ENCODE data around the gene CHKA.
"Not testable (repeated sequence)": the region's sequence is repeated elsewhere in the genome, so short reads cannot be mapped to it uniquely, and the experiment has no call there.

The CHKA gene

DNA sequence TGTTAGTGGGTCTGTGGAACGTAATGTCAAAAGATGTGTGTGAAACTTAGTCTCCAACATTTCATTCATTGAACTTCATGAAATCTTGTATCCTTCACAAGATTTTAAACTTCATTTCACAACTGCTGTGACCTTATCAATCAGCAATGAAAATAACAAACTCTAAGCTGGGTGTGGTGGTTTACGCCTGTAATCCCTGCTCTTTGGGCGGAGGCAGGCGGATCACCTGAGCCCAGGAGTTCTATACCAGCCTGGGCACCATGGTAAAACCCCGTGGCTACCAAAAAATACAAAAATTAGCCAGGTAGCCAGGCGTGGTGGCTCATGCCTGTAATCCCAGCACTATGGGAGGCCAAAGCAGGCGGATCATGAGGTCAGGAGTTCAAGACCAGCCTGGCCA lies 5.1 kb downstream of the CHKA start:
- no peak for DNase-seq (ENCODE audit: low read depth in 3 of 3)

DNA sequence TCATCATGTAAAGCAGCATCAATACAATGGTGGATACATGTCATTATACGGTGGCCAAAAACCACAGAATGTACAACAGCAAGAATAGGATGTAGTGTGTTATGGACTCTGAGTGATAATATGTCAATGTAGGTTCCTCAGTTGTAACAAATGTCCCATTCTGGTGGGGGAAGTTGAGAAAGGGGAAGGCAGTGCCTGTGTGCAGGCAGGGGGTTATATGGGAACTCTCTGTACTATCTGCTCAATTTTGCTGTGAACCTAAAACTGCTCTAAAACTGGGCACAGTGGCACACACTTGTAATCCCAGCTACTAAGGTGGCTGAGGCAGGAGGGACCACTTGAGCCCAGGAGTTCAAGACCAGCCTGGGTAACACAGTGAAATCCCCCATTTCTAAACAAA lies 5.9 kb downstream of the CHKA start:
- DNase-seq (ENCODE audit: low read depth in 3 of 3) = no peak

DNA sequence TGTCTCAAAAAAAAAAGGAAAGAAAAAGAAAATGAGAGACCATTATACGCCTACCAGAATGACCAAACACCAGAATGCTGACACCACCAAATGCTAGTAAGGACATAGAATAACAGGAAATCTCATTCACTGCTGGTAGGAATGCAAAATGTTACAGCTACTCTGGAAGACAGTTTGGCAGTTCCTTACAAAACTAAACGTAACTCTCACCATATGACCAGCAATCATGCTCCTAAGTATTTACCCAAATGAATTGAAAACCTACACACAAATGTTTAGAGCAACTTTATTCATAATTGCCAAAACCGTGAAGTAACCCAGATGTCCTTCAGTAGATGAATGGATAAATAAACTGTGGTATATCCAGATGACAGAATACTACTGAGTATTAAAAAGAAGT lies 7.2 kb downstream of the CHKA start:
- no peak for DNase-seq (ENCODE audit: low read depth in 3 of 3)

DNA sequence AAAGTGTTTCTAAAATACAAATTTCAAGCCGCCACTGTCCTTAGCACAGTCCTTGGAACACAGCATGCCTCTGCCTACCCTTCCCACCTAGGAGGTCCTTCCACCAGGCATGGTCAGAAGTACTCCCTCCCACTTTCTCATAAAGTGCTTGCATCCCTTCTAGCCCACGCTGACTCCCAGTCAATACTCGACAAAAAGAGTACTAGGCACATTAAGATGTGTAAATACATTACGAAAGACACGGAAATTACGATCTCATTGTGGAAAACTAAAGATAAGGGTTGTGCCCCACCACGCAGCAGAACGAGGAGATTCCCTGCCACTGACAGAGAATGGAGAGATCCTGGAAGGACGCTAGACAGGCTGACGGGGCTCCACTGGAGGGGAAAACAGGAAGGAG lies 13.5 kb downstream of the CHKA start:
- no peak for DNase-seq (ENCODE audit: low read depth in 3 of 3)

DNA sequence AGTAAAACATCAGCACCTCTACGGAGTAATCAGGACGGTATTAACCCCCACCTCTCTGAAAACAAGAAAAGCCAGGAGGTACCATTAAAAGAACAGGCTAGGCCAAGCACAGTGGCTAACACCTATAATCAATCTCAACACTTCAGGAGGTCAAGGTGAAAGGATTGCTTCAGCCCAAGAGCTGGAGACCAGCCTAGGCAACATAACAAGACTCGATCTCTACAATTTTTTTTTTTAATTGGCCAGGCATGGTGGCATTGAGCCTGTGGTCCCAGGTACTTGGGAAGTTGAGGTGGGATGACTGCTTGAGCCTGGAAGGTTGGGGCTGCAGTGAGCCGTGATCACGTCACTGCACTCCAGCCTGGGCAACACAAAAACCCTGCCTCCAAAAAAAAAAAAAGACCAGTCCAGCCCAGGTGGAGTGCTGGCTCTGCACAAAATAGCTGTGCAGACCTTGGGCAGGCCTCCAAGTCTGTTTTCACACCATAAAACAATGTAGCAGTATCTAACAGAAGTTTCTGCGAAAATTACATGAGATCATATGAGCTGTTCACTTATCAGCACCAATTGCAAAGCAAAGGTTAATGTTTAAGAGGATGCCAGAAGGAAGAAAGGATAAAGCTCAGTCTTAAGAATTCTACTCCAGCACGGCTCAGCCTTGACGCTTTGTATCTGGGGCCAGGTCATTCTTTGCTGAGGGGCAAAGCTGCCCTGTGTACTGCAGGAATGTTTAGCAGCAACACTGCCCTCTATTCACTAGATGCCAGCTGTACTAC lies 14.8 kb downstream of the CHKA start:
- no peak for DNase-seq (ENCODE audit: low read depth in 3 of 3)

DNA sequence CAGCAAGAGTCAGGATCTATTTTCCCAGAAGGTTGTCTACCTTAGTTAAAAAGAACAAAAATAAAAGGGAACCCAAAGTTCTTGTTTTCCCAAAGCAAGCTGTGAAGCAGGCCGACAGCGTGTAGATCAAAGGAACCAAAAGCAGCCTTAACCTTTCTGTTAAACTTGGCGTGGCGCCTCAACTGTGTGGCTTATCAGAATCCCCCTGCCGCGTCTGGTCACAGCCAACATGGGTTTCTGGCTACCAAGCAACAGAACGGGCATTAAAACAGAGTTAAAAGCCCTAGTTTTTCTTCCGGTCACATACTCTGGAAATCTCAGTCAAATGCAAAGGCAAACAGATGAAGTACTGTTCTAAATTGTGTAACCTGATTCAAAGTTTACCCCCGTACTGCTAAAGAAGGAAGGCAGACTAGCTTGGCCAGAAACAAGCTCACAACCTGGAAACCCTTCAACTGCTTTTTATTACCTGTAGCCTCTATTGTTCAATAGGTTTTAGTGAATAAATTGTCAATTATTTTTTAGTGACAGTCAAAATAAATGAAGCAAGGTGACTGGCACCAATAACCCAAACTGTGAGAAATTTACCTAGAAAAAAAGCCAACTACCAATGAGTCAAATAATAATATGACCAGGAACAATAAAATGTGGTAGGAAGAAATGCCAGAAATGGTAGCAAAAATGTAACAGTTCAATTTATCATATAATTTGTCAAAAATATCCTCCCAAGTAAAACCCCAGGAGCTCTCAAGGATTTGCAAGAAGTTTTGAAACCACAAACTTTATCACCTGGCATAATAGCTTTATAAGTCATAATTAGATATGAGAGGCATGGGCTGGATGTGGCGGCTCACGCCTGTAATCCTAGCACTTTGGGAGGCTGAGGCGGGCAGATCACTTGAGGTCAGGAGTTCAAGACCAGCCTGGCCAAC lies 21.4 kb downstream of the CHKA start:
- DNase-seq (ENCODE audit: low read depth in 3 of 3) = no peak

DNA sequence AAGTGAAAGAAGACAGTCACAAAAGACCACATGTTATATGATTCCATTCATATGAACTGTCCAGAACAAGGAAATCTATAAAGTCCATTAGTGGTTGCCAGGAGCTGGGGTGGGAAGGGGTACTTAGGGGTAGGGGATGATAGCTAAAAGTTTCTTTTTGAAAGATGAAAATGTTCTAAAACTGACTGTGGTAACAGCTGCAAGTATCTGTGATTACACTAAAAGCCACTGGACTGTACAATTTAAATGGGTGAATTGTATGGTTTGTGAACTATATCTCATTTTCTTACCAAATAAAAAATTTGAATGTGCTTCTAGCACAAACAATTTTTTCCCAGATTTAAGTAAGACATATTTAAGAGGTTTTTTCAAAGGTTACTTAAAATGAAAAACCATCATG lies 22.1 kb downstream of the CHKA start:
- no peak for DNase-seq (ENCODE audit: low read depth in 3 of 3)

DNA sequence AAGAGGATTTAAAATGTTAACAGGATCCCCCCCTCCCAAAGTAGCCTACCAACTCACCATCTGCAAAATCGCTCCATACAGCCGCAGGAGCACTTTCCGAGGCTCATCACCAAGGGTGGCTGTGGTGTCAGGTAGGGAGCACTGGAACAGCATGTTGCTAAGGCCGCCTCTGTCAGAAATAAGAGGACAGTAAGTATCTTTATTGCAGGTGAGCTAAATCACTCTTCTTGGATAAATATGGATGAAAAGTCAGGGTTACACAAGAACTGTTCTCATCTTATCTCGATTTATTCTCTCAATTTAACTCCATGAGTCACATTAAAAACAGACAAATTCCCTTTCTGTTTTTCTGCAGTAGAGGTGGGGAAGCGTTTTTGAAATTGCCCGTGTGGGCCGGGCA lies 24.2 kb downstream of the CHKA start:
- DNase-seq (ENCODE audit: low read depth in 3 of 3) = no peak

DNA sequence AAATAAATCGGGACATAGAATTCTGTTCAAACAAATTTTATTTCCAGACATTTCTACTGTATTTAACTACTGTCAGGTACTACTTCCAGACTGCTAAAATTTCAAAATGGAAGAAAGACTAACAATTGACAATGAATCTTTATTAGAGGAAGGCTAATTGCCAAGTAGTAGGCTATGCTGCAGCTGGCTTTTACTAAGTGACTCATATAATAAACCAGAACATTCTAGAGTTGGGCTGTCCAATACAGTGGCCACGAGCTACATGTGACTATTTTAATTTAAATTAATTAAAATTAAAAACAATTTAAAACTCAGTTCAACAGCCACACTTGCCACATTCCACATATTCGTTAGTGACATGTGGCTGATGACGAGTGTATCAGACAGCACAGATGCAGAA lies 27.6 kb downstream of the CHKA start:
- no peak for DNase-seq (ENCODE audit: low read depth in 3 of 3)

DNA sequence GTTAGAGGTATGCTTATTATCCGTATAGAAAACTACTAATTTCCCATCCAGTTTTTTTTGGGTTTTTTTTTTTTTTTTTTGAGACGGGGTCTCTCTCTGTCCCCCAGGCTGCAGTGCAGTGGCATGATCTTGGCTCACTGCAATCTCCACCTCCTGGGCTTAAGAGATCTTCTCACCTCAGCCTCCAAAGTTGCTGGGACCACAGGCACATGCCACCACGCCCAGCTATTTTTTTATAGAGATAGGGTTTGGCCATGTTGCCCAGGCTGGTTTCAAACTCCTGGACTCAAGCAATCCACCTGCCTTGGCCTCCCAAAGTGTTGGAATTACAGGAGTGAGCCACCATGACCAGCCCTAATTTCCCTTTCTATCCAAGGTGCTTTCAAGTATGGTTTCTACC lies 28.2 kb downstream of the CHKA start:
- DNase-seq (ENCODE audit: low read depth in 3 of 3) = not testable (repeated sequence)

DNA sequence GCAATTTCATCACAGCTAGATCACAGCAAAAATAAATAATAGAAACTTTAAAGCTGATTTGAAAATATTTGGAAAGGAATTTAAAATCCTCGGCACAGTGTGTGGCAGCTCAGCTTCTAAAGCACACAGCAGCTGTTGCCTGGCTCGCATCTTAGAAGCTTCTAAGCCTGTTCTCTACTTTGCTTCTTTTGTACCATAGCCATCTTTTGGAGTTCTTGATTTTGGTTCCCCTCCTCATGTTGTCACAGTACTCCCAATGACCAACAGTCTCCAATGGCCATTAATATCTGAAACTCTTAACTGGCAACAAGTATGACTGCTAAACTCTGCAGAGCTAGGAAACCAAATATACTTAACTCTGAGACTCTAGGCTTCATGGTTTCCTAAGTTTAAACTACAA lies 28.8 kb downstream of the CHKA start:
- DNase-seq (ENCODE audit: low read depth in 3 of 3) = no peak

DNA sequence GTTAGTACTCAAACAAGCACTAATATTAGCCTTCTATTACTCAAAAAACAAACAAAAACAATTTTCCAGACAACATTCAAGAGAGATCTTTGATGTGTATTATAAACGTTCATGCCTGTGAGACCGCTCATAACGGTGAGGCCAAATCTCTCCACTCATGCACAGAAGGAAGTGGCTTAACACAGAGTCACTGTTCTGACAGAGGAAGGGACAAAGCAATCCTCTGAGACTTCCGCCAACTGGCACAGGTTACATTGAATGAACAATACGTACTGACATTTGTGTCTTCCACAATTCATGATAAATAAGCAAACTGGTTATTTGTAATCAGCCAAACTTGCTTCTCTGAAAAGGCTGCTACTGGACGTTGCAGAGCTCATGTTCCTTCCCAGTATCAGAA lies 30.5 kb downstream of the CHKA start:
- no peak for DNase-seq (ENCODE audit: low read depth in 3 of 3)

DNA sequence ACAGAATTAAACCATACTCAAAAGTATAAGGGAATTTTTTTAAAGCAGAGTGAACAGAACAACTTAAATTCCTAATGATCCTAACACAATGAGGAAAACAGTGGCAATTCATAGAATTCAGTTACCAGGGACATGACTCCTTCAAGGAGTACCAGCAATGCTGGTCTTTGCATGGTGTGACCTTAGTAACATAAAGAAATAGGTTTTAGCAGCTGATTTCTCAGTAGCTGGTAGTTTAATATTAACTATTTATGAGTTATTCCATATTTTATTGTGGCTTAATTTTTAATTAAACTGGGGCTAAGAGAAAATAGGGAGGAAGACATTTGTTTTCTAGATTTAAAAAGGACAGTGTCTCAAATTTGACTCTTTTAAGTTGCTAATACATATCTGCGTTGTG lies 30.9 kb downstream of the CHKA start:
- DNase-seq (ENCODE audit: low read depth in 3 of 3) = no peak

DNA sequence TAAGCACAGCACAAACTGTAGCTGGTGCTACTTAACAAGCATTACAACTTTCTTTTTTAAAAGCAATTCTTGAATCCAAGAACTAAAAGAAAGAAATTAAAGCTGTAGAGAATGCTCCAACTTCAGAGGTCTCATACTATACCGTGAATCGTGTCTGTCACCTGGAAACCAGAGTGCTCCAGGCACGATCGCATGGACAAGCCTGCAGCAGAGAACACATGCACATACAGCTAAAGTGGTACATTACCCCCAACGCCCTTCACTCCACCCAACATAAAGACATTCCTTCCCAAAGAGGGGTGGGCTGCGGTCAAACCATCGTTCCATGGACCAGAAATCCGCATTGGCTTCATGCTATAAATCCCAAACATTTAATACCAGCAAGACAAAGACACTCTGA lies 31.5 kb downstream of the CHKA start:
- no peak for DNase-seq (ENCODE audit: low read depth in 3 of 3)

DNA sequence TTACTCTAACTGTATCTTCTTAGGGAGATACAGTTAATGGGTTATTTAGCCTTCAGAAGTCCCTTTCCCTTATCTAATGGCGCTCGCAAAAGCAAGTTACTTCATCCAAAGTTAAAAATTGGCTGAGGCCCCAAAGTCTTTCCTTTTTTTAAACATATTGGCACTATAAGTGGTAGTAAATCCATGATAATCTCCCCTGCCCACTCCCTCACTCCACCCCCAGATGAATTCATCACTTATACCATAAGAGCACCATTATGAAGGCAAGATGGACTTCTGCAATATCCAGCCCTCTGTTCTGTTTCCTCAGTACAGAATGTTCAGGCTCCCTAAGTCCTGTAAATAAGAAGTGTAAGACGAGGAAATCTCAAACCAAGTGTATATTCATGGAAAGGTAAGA lies 37.7 kb downstream of the CHKA start:
- no peak for DNase-seq (ENCODE audit: low read depth in 3 of 3)

DNA sequence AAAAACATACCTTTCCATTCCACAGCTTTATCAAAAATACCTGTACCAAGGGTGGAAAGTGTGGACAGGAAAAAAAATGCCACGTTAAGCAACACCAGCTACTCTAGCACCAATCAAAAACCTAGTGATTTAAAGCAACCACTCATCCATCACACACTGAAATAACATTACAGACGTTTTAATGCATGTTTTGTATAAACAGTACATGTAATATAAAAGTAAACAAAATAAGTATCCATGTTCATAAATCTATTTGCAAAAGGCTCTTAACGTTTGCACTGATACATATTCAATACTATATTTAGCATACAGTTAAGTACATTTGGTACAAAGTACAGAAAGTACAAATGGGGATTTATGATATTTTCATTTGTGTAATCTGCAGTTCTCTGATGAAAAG lies 38.7 kb downstream of the CHKA start:
- DNase-seq (ENCODE audit: low read depth in 3 of 3) = no peak

DNA sequence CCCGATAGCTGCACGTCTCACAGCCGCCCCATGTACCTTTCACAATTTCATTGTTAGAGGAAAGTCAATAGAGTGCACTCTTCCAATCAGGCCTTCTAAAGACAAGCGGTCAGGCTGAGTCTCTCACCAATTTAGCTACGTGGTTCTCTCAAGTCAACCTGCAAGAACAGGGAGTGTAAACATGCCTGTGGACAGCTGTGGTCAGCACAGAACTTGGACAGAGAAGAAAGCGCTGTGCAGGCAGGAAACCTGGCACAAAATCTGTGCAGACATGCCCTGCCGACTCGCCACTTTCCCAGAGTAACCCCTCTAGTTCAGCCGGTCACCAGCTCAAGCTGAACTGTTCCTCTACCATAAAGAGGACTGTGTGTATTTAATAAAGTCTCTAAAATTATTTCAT lies 39.5 kb downstream of the CHKA start:
- no peak for DNase-seq (ENCODE audit: low read depth in 3 of 3)

DNA sequence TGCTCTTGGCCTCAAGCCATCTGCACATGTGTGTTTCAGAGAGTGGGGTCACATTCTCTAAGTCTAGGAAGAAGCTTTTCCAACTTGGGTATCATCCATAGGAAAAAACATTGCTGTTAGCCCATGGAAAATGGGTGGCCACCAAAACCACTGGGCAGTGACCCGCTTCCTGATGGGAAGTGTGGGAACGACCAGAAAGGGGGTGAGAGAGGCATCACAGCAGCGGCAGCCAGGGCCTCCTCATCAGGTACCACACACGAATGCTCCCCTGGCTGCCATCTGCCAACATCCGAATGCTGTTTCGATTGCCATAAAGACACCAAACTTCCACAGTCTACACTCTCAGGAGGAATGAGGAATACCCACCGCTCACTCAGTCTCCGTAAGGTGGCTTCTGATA lies 40.3 kb downstream of the CHKA start:
- DNase-seq (ENCODE audit: low read depth in 3 of 3) = no peak

DNA sequence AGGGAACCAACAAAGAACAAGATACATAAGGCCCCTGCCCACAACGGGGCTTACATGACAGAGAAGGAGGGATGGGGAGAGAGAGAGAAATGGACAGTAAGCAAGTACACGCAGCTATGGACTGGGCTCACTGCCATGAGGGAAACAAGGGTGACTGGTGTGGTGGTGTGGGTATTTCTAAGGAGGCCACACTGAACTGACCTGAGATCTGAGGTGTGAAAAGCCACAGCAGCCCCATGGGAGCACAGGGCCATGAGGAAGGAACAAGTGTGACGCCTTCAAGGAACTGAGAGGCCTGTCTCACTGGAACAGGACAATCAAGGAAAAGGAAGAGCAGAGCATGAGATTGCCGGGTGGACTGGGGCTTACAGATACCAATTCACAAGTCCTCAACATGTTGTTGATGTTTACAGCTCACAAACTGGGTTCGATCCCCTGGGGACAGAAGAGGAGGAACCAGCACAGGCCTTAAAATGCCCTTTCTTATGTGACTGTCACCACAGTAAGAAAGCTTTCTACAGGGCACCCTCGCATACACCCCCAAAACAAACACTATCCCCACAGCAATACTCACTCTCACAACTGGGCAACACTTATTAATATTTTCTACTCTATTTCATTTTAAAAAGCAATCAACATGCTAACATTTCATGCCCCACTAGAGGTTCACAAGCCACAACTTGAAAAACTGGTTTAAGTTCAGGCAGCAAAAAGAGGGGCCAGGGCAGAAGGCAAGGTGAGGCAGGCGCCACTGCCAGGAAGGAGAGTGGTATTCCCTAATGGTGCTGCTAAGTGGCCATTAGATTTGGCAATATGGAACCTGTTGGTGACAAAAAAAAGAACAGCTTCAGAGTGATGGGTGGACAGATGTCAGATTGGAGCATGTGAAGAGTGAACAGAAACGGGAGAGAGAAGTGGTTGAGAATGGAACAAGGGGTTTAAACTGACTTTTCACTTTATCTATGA lies 43.3 kb downstream of the CHKA start:
- DNase-seq (ENCODE audit: low read depth in 3 of 3) = no peak

DNA sequence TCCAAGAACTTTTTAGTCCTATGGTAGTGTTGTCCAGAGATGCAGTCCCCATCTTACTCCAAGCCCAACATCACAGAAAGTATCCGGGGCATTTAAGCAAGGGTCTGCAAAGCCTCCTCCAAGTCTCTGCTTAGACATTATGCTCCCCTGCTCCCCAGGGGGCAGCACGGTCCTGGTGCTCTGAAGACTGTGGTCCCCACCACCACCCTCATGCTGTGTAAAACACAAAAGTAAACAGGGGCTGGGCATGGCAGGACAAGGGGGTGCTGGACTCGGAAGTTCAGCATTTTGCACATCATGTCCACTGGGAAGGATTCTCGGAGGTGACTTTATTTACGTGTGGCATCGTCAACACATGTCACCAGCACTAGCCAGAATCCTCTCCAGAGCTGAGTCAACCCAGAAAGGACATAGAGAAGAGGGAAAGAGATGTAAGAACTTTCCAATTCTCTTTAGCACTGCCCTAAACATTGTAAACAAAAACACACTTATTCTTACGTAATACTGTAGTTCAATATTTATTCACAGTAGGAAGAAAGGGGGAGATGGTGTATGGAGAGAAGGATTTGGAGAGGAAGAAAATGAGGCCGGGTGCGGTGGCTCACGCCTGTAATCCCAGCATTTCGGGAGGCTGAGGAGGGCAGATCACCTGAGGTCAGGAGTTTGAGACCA lies 44.7 kb downstream of the CHKA start:
- DNase-seq (ENCODE audit: low read depth in 3 of 3) = no peak

DNA sequence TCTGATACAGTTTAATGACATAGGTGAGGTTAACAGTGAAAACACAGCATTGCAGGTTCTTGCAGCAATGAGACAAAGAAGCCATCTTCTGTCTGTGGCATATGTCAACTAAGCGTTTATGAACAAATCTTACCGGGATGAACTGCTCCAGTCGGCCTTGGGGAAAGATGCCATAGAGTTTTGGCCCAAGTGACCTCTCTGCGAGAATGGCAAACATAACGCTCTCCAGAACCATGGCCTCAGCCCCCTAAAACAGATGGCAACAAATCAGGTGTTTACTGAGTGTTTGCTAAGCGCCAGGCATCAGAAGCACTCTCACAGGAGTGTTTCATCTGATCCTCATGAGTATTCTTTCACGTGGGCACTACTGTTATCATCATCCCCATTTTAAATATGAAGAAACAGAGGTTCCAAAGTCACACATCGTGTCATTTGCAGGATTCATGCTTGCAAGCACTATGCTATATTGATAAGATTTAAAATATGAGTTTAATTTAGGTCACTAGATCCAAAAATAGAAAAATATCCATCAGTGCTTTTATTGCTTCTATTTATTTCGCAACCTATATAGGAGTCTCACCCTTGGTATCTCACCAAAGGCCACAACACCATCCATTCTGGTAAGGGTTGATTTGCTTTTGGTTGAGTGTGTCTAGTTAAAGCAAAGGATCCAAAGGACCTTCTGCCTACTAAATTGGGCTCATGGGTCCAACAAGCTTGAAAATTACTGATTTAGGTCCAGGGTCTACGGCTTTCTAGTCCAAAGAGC lies 46.4 kb downstream of the CHKA start:
- DNase-seq (ENCODE audit: low read depth in 3 of 3) = no peak

All from stimulated activated CD4-positive, alpha-beta T cell treated with anti-CD3 and anti-CD28 coated beads, TNF-alpha, amount 100 ng/mL, for 4 hours (primary cell).